HepG2 (cell line): ENCODE measurements around the gene UBE3D. TPM values are rescaled to one million over a fixed set of nuclear protein-coding genes. Genes with fewer than 3 reads are reported as not detected.

Experiments
- ATAC-seq: fragments of 200-7000 bp; cut with Tn5 transposase; 3 replicates; pipeline ENCODE4 v1.9.1; 2020; ENCODE audit warnings: mild to moderate bottlenecking, moderate library complexity
- BruUV-seq: library from RNA; stranded (reverse); fragments of 400-500 nt; replicated peaks from 2 replicates; lab custom pipeline; 2021; lab: Mats Ljungman, UMichigan
- CTCF ChIA-PET: fragments of 300-600 bp; formaldehyde crosslinking; extraction: SDS; loops from one replicate; lab custom pipeline; 2021; ENCODE audit warnings: low total read pairs, inconsistent platforms, low intra/inter-chr PET ratio; lab: Yijun Ruan, JAX
- POLR2A ChIA-PET: fragments of 350-600 bp; sonication (Branson Sonifier 250); formaldehyde crosslinking; loops from one replicate; lab custom pipeline; 2020; ENCODE audit warnings: antibody characterized with exemption, inconsistent platforms; lab: Yijun Ruan, JAX
- DNase-seq: peaks from one replicate; pipeline ENCODE4 v3.0.0-alpha.2; 2015; ENCODE audit warnings: low spot score
- FAIRE-seq: peaks from 3 replicates; lab custom pipeline; 2011; peaks lifted over from hg19 to GRCh38; lab: Jason Lieb, UNC
- H2AFZ ChIP-seq: one replicate; pipeline ENCODE4 v1.6.1; 2011; ENCODE audit warnings: low read length, inconsistent platforms
- H3K27ac ChIP-seq: fragments of 300-600 bp; 3 replicates; pipeline ENCODE4 v1.8.0; 2011; ENCODE audit warnings: mixed run types, mild to moderate bottlenecking, mixed read lengths, low read length, inconsistent platforms; ENCODE audit not compliant: insufficient read depth; ENCODE audit errors: extremely low read length
- H3K27me3 ChIP-seq, 2 experiments: fragments of 200-600 bp in 1 of 2; 2 replicates in 1 of 2; 3 replicates in 1 of 2; pipeline versions ENCODE4 v1.6.0 to v1.8.0; 2011; ENCODE audit warnings: low read length in 2 of 2, mild to moderate bottlenecking in 2 of 2, moderate library complexity in 2 of 2, inconsistent platforms in 1 of 2; ENCODE audit not compliant: insufficient read depth in 2 of 2, control insufficient read depth in 1 of 2
- H3K36me3 ChIP-seq, 2 experiments: fragments of 200-600 bp in 1 of 2; replicated peaks in 1 of 2; 2 replicates in 1 of 2; 3 replicates in 1 of 2; pipeline versions ENCODE4 v1.5.1 to v1.8.0; 2011; ENCODE audit warnings: low read length in 2 of 2, inconsistent platforms in 1 of 2; ENCODE audit not compliant: insufficient read depth in 2 of 2, control insufficient read depth in 1 of 2
- H3K4me1 ChIP-seq: 2 replicates; pipeline ENCODE4 v1.5.1; 2012; ENCODE audit warnings: low read length, inconsistent platforms; ENCODE audit not compliant: insufficient read depth
- H3K4me2 ChIP-seq: 2 replicates; pipeline ENCODE4 v1.6.0; 2011; ENCODE audit warnings: low read depth, low read length, inconsistent platforms
- H3K4me3 ChIP-seq, 3 experiments: fragments of 200-600 bp in 1 of 3; sonication (generic), shearing (Covaris generic) in 1 of 3; replicated peaks in 1 of 3; 2 replicates each; pipeline ENCODE4 v1.5.1; 2011 to 2016; ENCODE audit warnings: low read length in 3 of 3, inconsistent platforms in 2 of 3, low read depth in 2 of 3, mild to moderate bottlenecking in 2 of 3, control low read depth in 1 of 3, mixed read lengths in 1 of 3; ENCODE audit not compliant: insufficient read depth in 1 of 3
- H3K79me2 ChIP-seq: one replicate; pipeline ENCODE4 v1.6.1; 2011; ENCODE audit warnings: low read length, inconsistent platforms; ENCODE audit not compliant: insufficient read depth
- H3K9ac ChIP-seq: 2 replicates; pipeline ENCODE4 v1.6.0; 2011; ENCODE audit warnings: mild to moderate bottlenecking, low read depth, low read length, inconsistent platforms; ENCODE audit not compliant: insufficient read depth
- H3K9me3 ChIP-seq: 2 replicates; pipeline ENCODE4 v1.5.1; 2012; ENCODE audit warnings: mild to moderate bottlenecking, low read length
- H4K20me1 ChIP-seq: 2 replicates; pipeline ENCODE4 v1.6.0; 2011; ENCODE audit warnings: inconsistent platforms, mild to moderate bottlenecking, low read length, moderate library complexity; ENCODE audit not compliant: insufficient read depth
- CHD2 ChIP-seq: IDR thresholded peaks from 2 replicates; pipeline ENCODE4 v1.6.1; 2011; ENCODE audit warnings: low read depth, low read length, improper control_type of control experiment
- FLYWCH1 ChIP-seq: sonication (generic); formaldehyde crosslinking; IDR thresholded peaks from 2 replicates; pipeline ENCODE4 v1.8.1; 2023; ENCODE audit warnings: mild to moderate bottlenecking, missing genetic modification reagents
- HDAC6 ChIP-seq: fragments of 200-600 bp; sonication (generic); IDR thresholded peaks from 2 replicates; pipeline ENCODE4 v1.7.0; 2017; ENCODE audit warnings: mild to moderate bottlenecking, antibody characterized with exemption, low read length, low read depth
- KDM5B ChIP-seq: sonication (generic); formaldehyde crosslinking; IDR thresholded peaks from 2 replicates; pipeline ENCODE4 v1.4.0; 2020; ENCODE audit warnings: missing genetic modification reagents, mild to moderate bottlenecking, borderline replicate concordance
- MAX ChIP-seq: IDR thresholded peaks from 2 replicates; pipeline ENCODE4 v1.6.1; 2012; ENCODE audit warnings: inconsistent platforms
- MIXL1 ChIP-seq: IDR thresholded peaks from 2 replicates; pipeline ENCODE4 v1.6.1; 2016
- RARA ChIP-seq: IDR thresholded peaks from 2 replicates; pipeline ENCODE4 v1.6.1; 2016; ENCODE audit warnings: missing genetic modification reagents, missing compliant biosample characterization
- SUZ12 ChIP-seq: fragments of 150-350 bp; IDR thresholded peaks from 2 replicates; pipeline ENCODE4 v1.6.1; 2014; ENCODE audit warnings: low read depth, low read length
- ZNF747 ChIP-seq: sonication (generic); formaldehyde crosslinking; IDR thresholded peaks from 2 replicates; pipeline ENCODE4 v1.8.1; 2023; ENCODE audit warnings: missing genetic modification reagents, mild to moderate bottlenecking, borderline replicate concordance
- ZNF75D ChIP-seq: sonication (generic); formaldehyde crosslinking; IDR thresholded peaks from 2 replicates; pipeline ENCODE4 v1.8.1; 2023; ENCODE audit warnings: missing genetic modification reagents, mild to moderate bottlenecking, borderline replicate concordance
- ZNF766 ChIP-seq: sonication (generic); formaldehyde crosslinking; IDR thresholded peaks from 2 replicates; pipeline ENCODE4 v1.5.0; 2020; ENCODE audit warnings: missing genetic modification reagents, borderline replicate concordance
- WGBS: methylation state at CpG from one replicate; pipeline ENCODE4 v1.1.6; 2017; ENCODE audit warnings: low lambda C conversion rate; 5-methylcytosine and 5-hydroxymethylcytosine counted together
- in situ Hi-C: cut with HindIII; loops from 2 replicates; pipeline ENCODE4 v1.10.0; 2017; ENCODE audit warnings: low pct_unique_long_range_greater_than_20kb; ENCODE audit not compliant: extremely low pct_ligation_motif_present
- intact Hi-C: fragments of 100-400 bp; cut with micrococcal nuclease; formaldehyde crosslinking; loops from one replicate; pipeline ENCODE4 v1.10.0; 2022; ENCODE audit not compliant: unreplicated experiment
- polyA plus RNA-seq, 8 experiments: library from polyadenylated mRNA; depleted of rRNA in 3 of 8; stranded (reverse) in 7 of 8; unstranded in 1 of 8; fragments of >200 nt; fragmentation: Illumina TruSeq in 4 of 8; extraction: Trizol in 4 of 8; gene quantifications; 2 replicates each; pipeline versions ENCODE4 v1.2.1 to v1.2.3, GENCODE V29; 2011 to 2016; ENCODE audit warnings: low read depth in 4 of 8, missing spikeins in 1 of 8, mixed read lengths in 1 of 8; ENCODE audit not compliant: insufficient read depth in 1 of 8
- total RNA-seq, 5 experiments: library from RNA; depleted of rRNA; stranded (reverse); fragments of >200 nt; fragmentation: Illumina TruSeq; extraction: Trizol; gene quantifications; 2 replicates each; pipeline ENCODE4 v1.2.3, GENCODE V29; 2016; ENCODE audit warnings: low read depth in 1 of 5

UBE3D gene
- total and polyA plus RNA-seq, 2 of the 13 experiments (the other 11 are each of a cell fraction or from before 2014, with no cell fraction given): 5.1 to 11.4 TPM

- BruUV-seq: no TSS peak
- 100% methylated on average over 1 of the region's 1 CpG for WGBS
- Histone ChIP-seq H3K36me3 (peaks cover 0 to 3% of the 10 kb centered on the region in 2 experiments; a peak in 3 of 5 replicates), H3K27me3 (no peaks in the 10 kb centered on the region), H2AFZ (no peak overlapping the region), H3K4me1 (no peaks in the 10 kb centered on the region), H3K27ac (no peak overlapping the region), H3K79me2 (no peaks in the 10 kb centered on the region), H3K9me3 (no peaks in the 10 kb centered on the region), H3K4me2 (no peak overlapping the region), H3K4me3 (no peak overlapping the region), H4K20me1 (no peaks in the 10 kb centered on the region), H3K9ac (no peak overlapping the region)
- no peak for DNase-seq
- no peak for FAIRE-seq
- intact Hi-C loops (no loop called here), in situ Hi-C loops (no loop called here)
- ChIA-PET POLR2A (no interaction called here), CTCF (no interaction called here)
- no peak for ATAC-seq
- no peak for TF ChIP-seq KDM5B
- no peak for TF ChIP-seq ZNF747 (CRISPR knock-in tag)
- no peak for TF ChIP-seq MIXL1 (CRISPR knock-in tag)
- TF ChIP-seq SUZ12: no peak
- TF ChIP-seq ZNF766 (CRISPR knock-in tag): no peak
- TF ChIP-seq ZNF75D (CRISPR knock-in tag): no peak
- TF ChIP-seq FLYWCH1: no peak
- no peak for TF ChIP-seq CHD2
- TF ChIP-seq MAX: no peak
- TF ChIP-seq RARA (CRISPR knock-in tag): no peak
Observed at GRCh38 chr6:82958551-82958950, 107.1 kb downstream of the UBE3D start.

GRCh38 chr6:82957868-82958245 lies 107.8 kb downstream of the UBE3D start:
- ChIA-PET POLR2A (no interaction called here), CTCF (no interaction called here)
- Histone ChIP-seq H3K27ac (no peak overlapping the region), H3K36me3 (peaks cover 0 to 3% of the 10 kb centered on the region in 2 experiments; a peak in 3 of 5 replicates), H3K4me2 (no peak overlapping the region), H3K4me1 (no peaks in the 10 kb centered on the region), H4K20me1 (no peaks in the 10 kb centered on the region), H3K27me3 (no peaks in the 10 kb centered on the region), H3K9ac (no peak overlapping the region), H2AFZ (no peak overlapping the region), H3K4me3 (no peak overlapping the region), H3K79me2 (no peaks in the 10 kb centered on the region), H3K9me3 (no peaks in the 10 kb centered on the region)
- TF ChIP-seq HDAC6: no peak
- no peak for DNase-seq
- 93% methylated on average over 2 of the region's 2 CpGs for WGBS
- FAIRE-seq: no peak
- intact Hi-C loops: no loop called here
- no TSS peak for BruUV-seq
- in situ Hi-C loops: no loop called here
- no peak for ATAC-seq
